B cell (primary cell): ENCODE measurements around the gene FAM3B.

ENCODE experiments used
- EZH2 ChIP-seq: IDR thresholded peaks from 2 replicates; pipeline ENCODE4 v1.6.1; 2012; ENCODE audit warnings: borderline replicate concordance, low read depth, mild to moderate bottlenecking, moderate library complexity, low read length; ENCODE audit not compliant: insufficient read depth, poor library complexity, severe bottlenecking
- TF ChIP-seq, protein P1 (sequence below): fragments of 200-600 bp; IDR thresholded peaks from one replicate; pipeline ENCODE4 v1.8.0; 2022; ENCODE audit warnings: antibody characterized with exemption, mild to moderate bottlenecking

DNA sequence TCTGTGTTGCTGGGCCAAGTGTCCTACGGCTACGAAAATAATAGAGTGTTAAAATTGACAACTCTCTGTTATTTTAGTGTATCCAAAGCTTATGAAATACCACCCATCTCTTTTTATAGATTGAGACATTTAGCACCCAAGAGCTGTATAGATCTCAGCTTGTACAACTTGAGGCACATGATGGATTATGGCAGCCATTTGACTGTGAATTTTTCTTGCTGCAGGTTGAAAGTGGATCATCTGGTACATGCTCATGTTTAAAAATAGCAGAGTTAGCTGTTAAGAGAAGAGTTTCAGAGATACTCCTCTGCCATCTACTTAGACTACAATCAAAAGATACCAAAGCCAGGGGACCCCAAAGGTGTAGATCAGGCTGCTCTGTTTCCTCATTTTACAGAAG, 49.3 kb upstream of the FAM3B start:
- TF ChIP-seq, protein P1, sequence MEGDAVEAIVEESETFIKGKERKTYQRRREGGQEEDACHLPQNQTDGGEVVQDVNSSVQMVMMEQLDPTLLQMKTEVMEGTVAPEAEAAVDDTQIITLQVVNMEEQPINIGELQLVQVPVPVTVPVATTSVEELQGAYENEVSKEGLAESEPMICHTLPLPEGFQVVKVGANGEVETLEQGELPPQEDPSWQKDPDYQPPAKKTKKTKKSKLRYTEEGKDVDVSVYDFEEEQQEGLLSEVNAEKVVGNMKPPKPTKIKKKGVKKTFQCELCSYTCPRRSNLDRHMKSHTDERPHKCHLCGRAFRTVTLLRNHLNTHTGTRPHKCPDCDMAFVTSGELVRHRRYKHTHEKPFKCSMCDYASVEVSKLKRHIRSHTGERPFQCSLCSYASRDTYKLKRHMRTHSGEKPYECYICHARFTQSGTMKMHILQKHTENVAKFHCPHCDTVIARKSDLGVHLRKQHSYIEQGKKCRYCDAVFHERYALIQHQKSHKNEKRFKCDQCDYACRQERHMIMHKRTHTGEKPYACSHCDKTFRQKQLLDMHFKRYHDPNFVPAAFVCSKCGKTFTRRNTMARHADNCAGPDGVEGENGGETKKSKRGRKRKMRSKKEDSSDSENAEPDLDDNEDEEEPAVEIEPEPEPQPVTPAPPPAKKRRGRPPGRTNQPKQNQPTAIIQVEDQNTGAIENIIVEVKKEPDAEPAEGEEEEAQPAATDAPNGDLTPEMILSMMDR = no peak
- TF ChIP-seq EZH2 = no peak
